ENCODE measurements around the gene MARCHF2.

The MARCHF2 gene

GRCh38 chr19:8395621-8396082, 17.5 kb upstream of the MARCHF2 start:
- Histone ChIP-seq H3K36me3 (ENCODE audit: low read length) (no peaks in the 10 kb centered on the region), H3F3A (ENCODE audit: insufficient read depth) (0 out of 2 replicates have a peak, but pooled peaks cover 4% of the 10 kb centered on the region), H3K4me3 (ENCODE audit: insufficient read depth, low read length, poor library complexity, severe bottlenecking) (no peak overlapping the region), H3K79me2 (ENCODE audit: insufficient read depth, low read length) (peaks cover 78% of the 10 kb centered on the region), H3K9ac (ENCODE audit: low read length) (no peak overlapping the region), H2AFZ (ENCODE audit: low read depth, low read length, severe bottlenecking) (no peak overlapping the region), H4K20me1 (ENCODE audit: low read depth, low read length) (peaks cover 2% of the 10 kb centered on the region; the same call in 1 of the 2 replicates), H3K9me2 (replicated peaks; ENCODE audit: insufficient read depth, low read length) (no peaks in the 10 kb centered on the region), H3K9me3 (ENCODE audit: insufficient read depth, low read length) (no peaks in the 10 kb centered on the region), H3K4me2 (ENCODE audit: low read depth, low read length, poor library complexity, severe bottlenecking) (no peak overlapping the region), H3K27me3 (ENCODE audit: low read length) (no peaks in the 10 kb centered on the region), H3K27ac (ENCODE audit: low read depth, low read length) (no peak overlapping the region)
- no peak for TF ChIP-seq EZH2phosphoT487 (conservative IDR thresholded peaks at IDR 0.05; ENCODE audit: low read length)
- TF ChIP-seq, protein P1, sequence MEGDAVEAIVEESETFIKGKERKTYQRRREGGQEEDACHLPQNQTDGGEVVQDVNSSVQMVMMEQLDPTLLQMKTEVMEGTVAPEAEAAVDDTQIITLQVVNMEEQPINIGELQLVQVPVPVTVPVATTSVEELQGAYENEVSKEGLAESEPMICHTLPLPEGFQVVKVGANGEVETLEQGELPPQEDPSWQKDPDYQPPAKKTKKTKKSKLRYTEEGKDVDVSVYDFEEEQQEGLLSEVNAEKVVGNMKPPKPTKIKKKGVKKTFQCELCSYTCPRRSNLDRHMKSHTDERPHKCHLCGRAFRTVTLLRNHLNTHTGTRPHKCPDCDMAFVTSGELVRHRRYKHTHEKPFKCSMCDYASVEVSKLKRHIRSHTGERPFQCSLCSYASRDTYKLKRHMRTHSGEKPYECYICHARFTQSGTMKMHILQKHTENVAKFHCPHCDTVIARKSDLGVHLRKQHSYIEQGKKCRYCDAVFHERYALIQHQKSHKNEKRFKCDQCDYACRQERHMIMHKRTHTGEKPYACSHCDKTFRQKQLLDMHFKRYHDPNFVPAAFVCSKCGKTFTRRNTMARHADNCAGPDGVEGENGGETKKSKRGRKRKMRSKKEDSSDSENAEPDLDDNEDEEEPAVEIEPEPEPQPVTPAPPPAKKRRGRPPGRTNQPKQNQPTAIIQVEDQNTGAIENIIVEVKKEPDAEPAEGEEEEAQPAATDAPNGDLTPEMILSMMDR (IDR thresholded peaks at IDR 0.05; ENCODE audit: insufficient read depth, low read length, poor library complexity, severe bottlenecking): no peak

GRCh38 chr19:8396185-8396562, 16.9 kb upstream of the MARCHF2 start:
- TF ChIP-seq EZH2phosphoT487 (conservative IDR thresholded peaks at IDR 0.05; ENCODE audit: low read length): no peak
- TF ChIP-seq, protein P1 (IDR thresholded peaks at IDR 0.05; ENCODE audit: insufficient read depth, low read length, poor library complexity, severe bottlenecking): no peak
- no peak overlapping the region for H3K27ac ChIP-seq (ENCODE audit: low read depth, low read length)
- H3K9me2 ChIP-seq (replicated peaks; ENCODE audit: insufficient read depth, low read length): no peaks in the 10 kb centered on the region
- no peaks in the 10 kb centered on the region for H3F3A ChIP-seq (ENCODE audit: insufficient read depth)
- no peak overlapping the region for H3K4me3 ChIP-seq (ENCODE audit: insufficient read depth, low read length, poor library complexity, severe bottlenecking)
- no peak overlapping the region for H3K4me2 ChIP-seq (ENCODE audit: low read depth, low read length, poor library complexity, severe bottlenecking)
- H4K20me1 ChIP-seq (ENCODE audit: low read depth, low read length): peaks cover 2% of the 10 kb centered on the region; the same call in 1 of the 2 replicates
- H3K36me3 ChIP-seq (ENCODE audit: low read length): no peaks in the 10 kb centered on the region
- H3K79me2 ChIP-seq (ENCODE audit: insufficient read depth, low read length): peaks cover 74% of the 10 kb centered on the region
- no peaks in the 10 kb centered on the region for H3K27me3 ChIP-seq (ENCODE audit: low read length)
- H3K9ac ChIP-seq (ENCODE audit: low read length): no peak overlapping the region
- no peaks in the 10 kb centered on the region for H3K9me3 ChIP-seq (ENCODE audit: insufficient read depth, low read length)
- H2AFZ ChIP-seq (ENCODE audit: low read depth, low read length, severe bottlenecking): no peak overlapping the region

DNA sequence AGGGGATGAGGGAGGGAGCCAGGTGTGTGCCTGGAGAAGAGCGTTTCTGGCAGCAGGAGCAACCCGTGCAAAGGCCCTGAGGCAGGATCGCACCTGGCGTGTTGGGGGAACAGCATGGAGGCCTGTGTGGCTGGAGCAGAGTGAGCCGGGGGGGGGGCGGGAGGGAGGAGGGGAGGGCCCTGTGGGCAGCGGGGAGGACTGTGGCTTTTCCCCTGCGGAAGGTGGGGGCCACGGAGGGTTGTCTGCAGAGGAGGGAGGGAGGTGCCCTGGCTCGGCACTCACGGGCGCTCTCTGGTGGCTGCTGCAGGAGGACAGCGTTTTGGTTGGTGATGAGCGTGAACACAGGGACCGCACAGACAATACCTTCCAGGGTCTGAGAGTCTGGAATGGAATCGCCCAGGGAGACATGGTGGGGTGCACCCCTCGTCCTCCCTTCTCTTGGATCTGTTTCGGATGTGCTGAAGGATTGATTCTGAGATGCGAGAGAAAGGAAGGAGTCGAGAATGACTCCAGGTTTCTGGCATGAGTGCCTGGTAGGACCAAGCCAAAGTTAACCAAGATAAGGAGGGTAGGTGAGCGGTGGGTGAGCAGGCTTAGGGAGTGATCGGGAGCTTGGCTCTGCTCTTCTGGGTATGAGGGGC, 16.4 kb upstream of the MARCHF2 start:
- H3K9me3 ChIP-seq (ENCODE audit: insufficient read depth, low read length): no peaks in the 10 kb centered on the region
- H3K9ac ChIP-seq (ENCODE audit: low read length): no peak overlapping the region
- H3K4me2 ChIP-seq (ENCODE audit: low read depth, low read length, poor library complexity, severe bottlenecking): no peak overlapping the region
- H3K4me3 ChIP-seq (ENCODE audit: insufficient read depth, low read length, poor library complexity, severe bottlenecking): no peak overlapping the region
- no peak overlapping the region for H3K27ac ChIP-seq (ENCODE audit: low read depth, low read length)
- H3F3A ChIP-seq (ENCODE audit: insufficient read depth): no peaks in the 10 kb centered on the region
- peaks cover 2% of the 10 kb centered on the region; the same call in 1 of the 2 replicates for H4K20me1 ChIP-seq (ENCODE audit: low read depth, low read length)
- H3K79me2 ChIP-seq (ENCODE audit: insufficient read depth, low read length): peaks cover 69% of the 10 kb centered on the region
- no peaks in the 10 kb centered on the region for H3K36me3 ChIP-seq (ENCODE audit: low read length)
- TF ChIP-seq EZH2phosphoT487 (conservative IDR thresholded peaks at IDR 0.05; ENCODE audit: low read length): no peak
- TF ChIP-seq, protein P1 (IDR thresholded peaks at IDR 0.05; ENCODE audit: insufficient read depth, low read length, poor library complexity, severe bottlenecking): peak; percentile 58
- H3K9me2 ChIP-seq (replicated peaks; ENCODE audit: insufficient read depth, low read length): no peaks in the 10 kb centered on the region
- H2AFZ ChIP-seq (ENCODE audit: low read depth, low read length, severe bottlenecking): no peak overlapping the region
- H3K27me3 ChIP-seq (ENCODE audit: low read length): no peaks in the 10 kb centered on the region
